Neural cell (in vitro differentiated cells): Measurements from ENCODE around the gene ATP2A2. TPM values are rescaled to one million over a fixed set of nuclear protein-coding genes. Genes with fewer than 3 reads are reported as not detected.
A peak's percentile ranks its signal among the peaks of the same experiment; 100 is the strongest.

Source experiments
- H2AFZ ChIP-seq: fragments of 200-600, 300-800 bp; sonication (generic), shearing (Covaris generic); 2 replicates; pipeline ENCODE4 v1.6.0; 2014; ENCODE audit warnings: low read depth, mild to moderate bottlenecking, antibody characterized with exemption, low read length, moderate library complexity
- H3F3A ChIP-seq: fragments of 200-600 bp; shearing (Covaris generic); 2 replicates; pipeline ENCODE4 v1.6.1; 2016; ENCODE audit warnings: mild to moderate bottlenecking, moderate library complexity, mixed read lengths, antibody characterized with exemption, low read length; ENCODE audit not compliant: insufficient read depth, poor library complexity, severe bottlenecking
- H3K27ac ChIP-seq: fragments of 200-600, 300-800 bp; sonication (generic), shearing (Covaris generic); 2 replicates; pipeline ENCODE4 v1.5.1; 2014; ENCODE audit warnings: mild to moderate bottlenecking, low read length, moderate library complexity
- H3K27me3 ChIP-seq: fragments of 300-800, 200-600 bp; sonication (generic), shearing (Covaris generic); 2 replicates; pipeline ENCODE4 v1.6.0; 2014; ENCODE audit warnings: mild to moderate bottlenecking, low read depth, low read length, moderate library complexity; ENCODE audit not compliant: insufficient read depth
- H3K36me3 ChIP-seq: fragments of 300-800, 200-600 bp; sonication (generic), shearing (Covaris generic); 2 replicates; pipeline ENCODE4 v1.5.1; 2014; ENCODE audit warnings: mild to moderate bottlenecking, antibody characterized with exemption, low read length, moderate library complexity; ENCODE audit not compliant: insufficient read depth
- H3K4me2 ChIP-seq: fragments of 300-800, 200-600 bp; sonication (generic), shearing (Covaris generic); 2 replicates; pipeline ENCODE4 v1.6.0; 2014; ENCODE audit warnings: mild to moderate bottlenecking, low read length
- H3K4me3 ChIP-seq: fragments of 300-800, 200-600 bp; sonication (generic), shearing (Covaris generic); 2 replicates; pipeline ENCODE4 v1.5.1; 2014; ENCODE audit warnings: mild to moderate bottlenecking, low read length, moderate library complexity
- H3K79me2 ChIP-seq: fragments of 200-600 bp; shearing (Covaris generic); replicated peaks from 2 replicates; pipeline ENCODE4 v1.6.0; 2014; ENCODE audit warnings: mild to moderate bottlenecking, low read length, moderate library complexity; ENCODE audit not compliant: insufficient read depth
- H3K9ac ChIP-seq: fragments of 300-800, 200-600 bp; sonication (generic), shearing (Covaris generic); 2 replicates; pipeline ENCODE4 v1.6.1; 2016; ENCODE audit warnings: mild to moderate bottlenecking, low read length, mixed read lengths
- H3K9me2 ChIP-seq: fragments of 200-600 bp; shearing (Covaris generic); 2 replicates; pipeline ENCODE4 v1.6.1; 2016; ENCODE audit warnings: mild to moderate bottlenecking, low read length, mixed read lengths; ENCODE audit not compliant: insufficient read depth
- H3K9me3 ChIP-seq: fragments of 200-600, 300-800 bp; sonication (generic), shearing (Covaris generic); 2 replicates; pipeline ENCODE4 v1.6.1; 2016; ENCODE audit warnings: mild to moderate bottlenecking, mixed run types, low read length, moderate library complexity, mixed read lengths
- H4K20me1 ChIP-seq: fragments of 200-600 bp; shearing (Covaris generic); 2 replicates; pipeline ENCODE4 v1.6.1; 2016; ENCODE audit warnings: mild to moderate bottlenecking, mixed run types; ENCODE audit not compliant: insufficient read depth
- CTCF ChIP-seq: fragments of 450-650 bp; IDR thresholded peaks from 2 replicates; pipeline ENCODE4 v1.5.1; 2014; ENCODE audit warnings: antibody characterized with exemption, mild to moderate bottlenecking, moderate library complexity; ENCODE audit not compliant: poor library complexity, severe bottlenecking
- EP300 ChIP-seq: fragments of 450-650 bp; conservative IDR thresholded peaks from 2 replicates; pipeline ENCODE4 v1.6.1; 2014; ENCODE audit warnings: antibody characterized with exemption, mild to moderate bottlenecking, moderate library complexity; ENCODE audit not compliant: poor library complexity, severe bottlenecking
- EZH2 ChIP-seq: fragments of 200-600, 300-800 bp; shearing (Covaris generic), sonication (generic); IDR thresholded peaks from 2 replicates; pipeline ENCODE4 v1.6.1; 2014; ENCODE audit warnings: antibody characterized with exemption, low read length, borderline replicate concordance, mild to moderate bottlenecking; ENCODE audit not compliant: insufficient read depth, poor library complexity, severe bottlenecking
- MXI1 ChIP-seq: fragments of 450-650 bp; conservative IDR thresholded peaks from 2 replicates; pipeline ENCODE4 v1.6.1; 2014; ENCODE audit warnings: antibody characterized with exemption, mild to moderate bottlenecking; ENCODE audit not compliant: poor library complexity, severe bottlenecking
- POLR2AphosphoS5 ChIP-seq: IDR thresholded peaks from 2 replicates; pipeline ENCODE4 v1.6.1; 2012
- RAD21 ChIP-seq: fragments of 450-650 bp; conservative IDR thresholded peaks from 2 replicates; pipeline ENCODE4 v1.6.1; 2014; ENCODE audit warnings: antibody characterized with exemption, mild to moderate bottlenecking, moderate library complexity
- REST ChIP-seq: IDR thresholded peaks from 2 replicates; pipeline ENCODE4 v1.6.1; 2012; ENCODE audit warnings: borderline replicate concordance
- SMC3 ChIP-seq: fragments of 450-650 bp; conservative IDR thresholded peaks from 2 replicates; pipeline ENCODE4 v1.6.1; 2014; ENCODE audit warnings: antibody characterized with exemption, mild to moderate bottlenecking, moderate library complexity; ENCODE audit not compliant: poor library complexity
- TAF1 ChIP-seq: IDR thresholded peaks from 2 replicates; pipeline ENCODE4 v1.6.1; 2012; ENCODE audit warnings: low read depth
- polyA plus RNA-seq: library from polyadenylated mRNA; depleted of rRNA; stranded (reverse); fragments of >200 nt; gene quantifications from 2 replicates; pipeline ENCODE4 v1.2.3, GENCODE V29; 2014

ATP2A2 gene
- polyA plus RNA-seq, 1 donor from 2014 or later: 49.0 TPM

- Histone ChIP-seq H3K27me3 (no peaks in the 10 kb centered on the region), H3K9me2 (no peaks in the 10 kb centered on the region), H3K36me3 (no peaks in the 10 kb centered on the region), H3K27ac (peak overlapping the region; percentile 87), H4K20me1 (no peaks in the 10 kb centered on the region), H3K4me3 (peak overlapping the region; percentile 93), H3F3A (peaks cover 6% of the 10 kb centered on the region), H3K4me2 (peak overlapping the region; percentile 79), H3K79me2 (peaks cover 65% of the 10 kb centered on the region), H3K9me3 (no peaks in the 10 kb centered on the region), H3K9ac (peak overlapping the region; percentile 94), H2AFZ (no peak overlapping the region)
- no peak for TF ChIP-seq EP300
- peak; percentile 22 for TF ChIP-seq MXI1
These were observed 2.1 kb downstream of the ATP2A2 start for GRCh38 chr12:110282956-110283817.

DNA sequence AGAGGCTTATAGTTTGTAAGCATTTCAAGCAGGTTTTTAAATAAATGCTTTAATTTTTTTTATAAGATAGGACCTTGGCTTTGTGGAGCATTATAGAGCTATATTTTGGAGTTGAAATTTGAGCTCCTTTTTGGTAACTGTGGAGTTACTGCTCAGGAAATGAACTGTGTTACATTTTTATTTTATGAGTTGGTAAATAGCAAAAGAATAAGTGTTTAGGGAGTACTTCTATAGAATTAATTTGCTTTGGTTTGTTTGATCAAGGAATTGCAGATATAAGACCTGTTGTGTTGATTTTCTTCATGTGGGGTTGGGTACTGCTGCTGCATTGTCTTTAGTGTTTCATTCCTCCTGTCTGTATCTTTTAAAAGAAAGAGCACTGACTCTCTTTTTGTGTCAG is 3.5 kb downstream of the ATP2A2 start:
- Histone ChIP-seq H3F3A (peaks cover 6% of the 10 kb centered on the region), H3K9ac (no peak overlapping the region), H3K36me3 (no peaks in the 10 kb centered on the region), H3K27me3 (no peaks in the 10 kb centered on the region), H3K4me3 (peak overlapping the region; percentile 93), H3K9me3 (no peaks in the 10 kb centered on the region), H3K4me2 (peak overlapping the region; percentile 79), H3K9me2 (no peaks in the 10 kb centered on the region), H2AFZ (no peak overlapping the region), H4K20me1 (no peaks in the 10 kb centered on the region), H3K79me2 (peaks cover 73% of the 10 kb centered on the region), H3K27ac (no peak overlapping the region)
- TF ChIP-seq RAD21 (no peak), TAF1 (no peak), SMC3 (no peak), EZH2 (no peak), EP300 (no peak), MXI1 (no peak), CTCF (no peak), REST (no peak), POLR2AphosphoS5 (no peak)
